IPS-18a (cell line): ENCODE data around the gene DNAJC22.
A peak's percentile ranks its signal among the peaks of the same experiment; 100 is the strongest.

ENCODE experiments used
- H3K27ac ChIP-seq: one replicate; pipeline ENCODE4 v1.5.1; 2013; ENCODE audit warnings: low read length
- H3K27me3 ChIP-seq: one replicate; pipeline ENCODE4 v1.6.1; 2013; ENCODE audit warnings: mild to moderate bottlenecking, low read length; ENCODE audit not compliant: control insufficient read depth, insufficient read depth
- H3K36me3 ChIP-seq: one replicate; pipeline ENCODE4 v1.6.1; 2013; ENCODE audit warnings: low read depth, low read length; ENCODE audit not compliant: control insufficient read depth
- H3K4me1 ChIP-seq: one replicate; pipeline ENCODE4 v1.6.1; 2013; ENCODE audit warnings: low read depth, low read length; ENCODE audit not compliant: control insufficient read depth
- H3K4me3 ChIP-seq: one replicate; pipeline ENCODE4 v1.5.1; 2013; ENCODE audit warnings: low read length
- H3K9ac ChIP-seq: one replicate; pipeline ENCODE4 v1.6.1; 2013; ENCODE audit warnings: mild to moderate bottlenecking, low read length, moderate library complexity
- H3K9me3 ChIP-seq: one replicate; pipeline ENCODE4 v1.6.1; 2013; ENCODE audit warnings: low read depth, low read length; ENCODE audit not compliant: control insufficient read depth

DNAJC22 gene

GRCh38 chr12:49322367-49322707 lies 24.4 kb upstream of the DNAJC22 start:
- Histone ChIP-seq H3K9ac (peak overlapping the region; percentile 93), H3K27ac (no peak overlapping the region), H3K27me3 (peaks cover 5% of the 10 kb centered on the region), H3K4me3 (peak overlapping the region; percentile 97), H3K36me3 (peaks cover 19% of the 10 kb centered on the region), H3K9me3 (no peaks in the 10 kb centered on the region), H3K4me1 (peaks cover 7% of the 10 kb centered on the region)

DNA sequence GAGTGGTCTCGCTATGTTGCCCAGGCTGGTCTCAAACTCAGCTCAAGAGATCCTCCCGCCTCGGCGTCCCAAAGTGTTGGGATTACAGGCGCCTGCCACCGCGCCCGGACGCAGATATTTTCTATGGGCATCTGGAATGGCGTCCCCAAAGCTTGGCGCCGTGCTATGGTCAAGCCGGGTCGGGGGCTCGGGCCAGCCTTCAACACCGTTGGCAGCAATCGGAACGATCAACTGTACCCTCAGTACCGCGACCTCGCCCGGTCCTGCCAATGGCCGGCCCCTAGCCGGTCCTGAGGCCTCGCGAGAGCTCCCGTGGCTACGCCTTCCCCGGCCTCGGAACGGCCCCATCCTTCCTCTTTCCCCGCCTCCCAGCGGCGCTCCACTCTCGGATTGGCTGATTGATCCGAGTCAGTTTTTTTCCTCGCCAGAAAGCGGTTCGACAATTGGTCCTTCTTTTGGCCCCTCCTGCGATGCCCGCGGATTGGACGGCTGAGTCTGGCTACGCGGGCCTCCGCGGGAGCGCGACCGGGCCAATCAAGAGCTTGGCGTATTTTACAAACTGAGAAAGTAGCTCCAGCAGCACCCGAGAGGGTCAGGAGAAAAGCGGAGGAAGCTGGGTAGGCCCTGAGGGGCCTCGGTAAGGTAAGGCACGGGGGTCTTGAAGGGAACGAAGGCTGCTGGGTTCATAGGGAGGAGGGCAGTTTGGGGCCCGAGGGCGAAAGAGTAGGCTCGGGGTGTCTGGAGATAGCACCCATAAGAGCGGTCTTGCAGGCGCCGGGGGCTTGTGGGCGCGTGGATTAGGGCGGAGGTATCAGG lies 23.8 kb upstream of the DNAJC22 start, which contains the start of gene TROAP:
Gene TROAP (plus strand): TSS at position 548 of the 816 bp plus-strand sequence. CDS start 354 bp downstream, outside the sequence.
- peak within 1 kb of the TSS; percentile 93 for H3K9ac ChIP-seq
- peak within 1 kb of the TSS; percentile 97 for H3K4me3 ChIP-seq
- no peaks in the 10 kb centered on the region for H3K9me3 ChIP-seq
- peaks cover 7% of the 10 kb centered on the region for H3K4me1 ChIP-seq
- peaks cover 5% of the 10 kb centered on the region for H3K27me3 ChIP-seq
- peak within 1 kb of the TSS; percentile 64 for H3K27ac ChIP-seq
- H3K36me3 ChIP-seq: peaks cover 21% of the 10 kb centered on the region

DNA sequence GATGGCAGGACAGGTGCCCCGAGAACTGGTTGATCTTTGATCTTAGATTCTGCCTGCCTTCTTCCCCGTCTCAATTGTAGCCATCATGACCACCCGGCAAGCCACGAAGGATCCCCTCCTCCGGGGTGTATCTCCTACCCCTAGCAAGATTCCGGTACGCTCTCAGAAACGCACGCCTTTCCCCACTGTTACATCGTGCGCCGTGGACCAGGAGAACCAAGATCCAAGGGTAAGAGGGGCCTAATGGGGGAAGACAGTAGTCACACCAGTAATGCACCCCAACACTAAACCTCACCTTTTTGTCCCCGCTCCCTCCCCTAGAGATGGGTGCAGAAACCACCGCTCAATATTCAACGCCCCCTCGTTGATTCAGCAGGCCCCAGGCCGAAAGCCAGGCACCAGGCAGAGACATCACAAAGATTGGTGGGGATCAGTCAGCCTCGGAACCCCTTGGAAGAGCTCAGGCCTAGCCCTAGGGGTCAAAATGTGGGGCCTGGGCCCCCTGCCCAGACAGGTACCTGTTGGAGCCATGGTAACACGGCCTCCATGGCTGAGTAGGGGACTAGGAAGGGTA lies 23.1 kb upstream of the DNAJC22 start:
- peaks cover 7% of the 10 kb centered on the region for H3K4me1 ChIP-seq
- peaks cover 5% of the 10 kb centered on the region for H3K27me3 ChIP-seq
- peak overlapping the region; percentile 64 for H3K27ac ChIP-seq
- H3K36me3 ChIP-seq: peaks cover 21% of the 10 kb centered on the region
- no peaks in the 10 kb centered on the region for H3K9me3 ChIP-seq
- H3K4me3 ChIP-seq: peak overlapping the region; percentile 97
- H3K9ac ChIP-seq: peak overlapping the region; percentile 93

GRCh38 chr12:49325606-49326005 lies 21.1 kb upstream of the DNAJC22 start:
- H3K27ac ChIP-seq: no peak overlapping the region
- H3K36me3 ChIP-seq: peaks cover 39% of the 10 kb centered on the region
- H3K4me1 ChIP-seq: peaks cover 7% of the 10 kb centered on the region
- no peak overlapping the region for H3K9ac ChIP-seq
- H3K9me3 ChIP-seq: no peaks in the 10 kb centered on the region
- H3K27me3 ChIP-seq: no peaks in the 10 kb centered on the region
- H3K4me3 ChIP-seq: no peak overlapping the region

GRCh38 chr12:49327368-49327767 lies 19.3 kb upstream of the DNAJC22 start:
- no peaks in the 10 kb centered on the region for H3K27me3 ChIP-seq
- H3K9me3 ChIP-seq: no peaks in the 10 kb centered on the region
- H3K4me1 ChIP-seq: no peaks in the 10 kb centered on the region
- H3K4me3 ChIP-seq: no peak overlapping the region
- H3K27ac ChIP-seq: no peak overlapping the region
- no peak overlapping the region for H3K9ac ChIP-seq
- H3K36me3 ChIP-seq: peaks cover 43% of the 10 kb centered on the region

DNA sequence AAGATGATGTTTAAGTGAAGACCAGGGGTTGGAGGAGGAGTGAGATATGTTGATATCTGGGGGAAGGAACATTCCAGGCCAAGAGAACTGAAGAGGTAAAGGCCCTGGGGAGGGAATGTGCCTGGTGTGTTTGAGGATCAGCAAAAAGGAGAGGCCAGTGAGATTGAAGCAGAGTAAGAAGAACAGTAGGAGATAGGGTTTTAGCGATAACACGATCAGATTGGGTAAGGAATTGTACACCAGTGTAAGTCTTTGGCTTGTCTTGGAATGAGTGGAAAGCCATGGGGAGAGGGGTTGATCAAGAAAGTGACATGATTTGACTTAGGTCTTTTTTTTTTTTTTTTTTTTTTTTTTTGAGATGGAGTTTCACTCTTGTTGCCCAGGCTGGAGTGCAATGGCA lies 18.8 kb upstream of the DNAJC22 start:
- H3K27ac ChIP-seq: no peak overlapping the region
- no peaks in the 10 kb centered on the region for H3K27me3 ChIP-seq
- H3K36me3 ChIP-seq: peaks cover 43% of the 10 kb centered on the region
- no peaks in the 10 kb centered on the region for H3K4me1 ChIP-seq
- no peak overlapping the region for H3K4me3 ChIP-seq
- H3K9me3 ChIP-seq: no peaks in the 10 kb centered on the region
- no peak overlapping the region for H3K9ac ChIP-seq

DNA sequence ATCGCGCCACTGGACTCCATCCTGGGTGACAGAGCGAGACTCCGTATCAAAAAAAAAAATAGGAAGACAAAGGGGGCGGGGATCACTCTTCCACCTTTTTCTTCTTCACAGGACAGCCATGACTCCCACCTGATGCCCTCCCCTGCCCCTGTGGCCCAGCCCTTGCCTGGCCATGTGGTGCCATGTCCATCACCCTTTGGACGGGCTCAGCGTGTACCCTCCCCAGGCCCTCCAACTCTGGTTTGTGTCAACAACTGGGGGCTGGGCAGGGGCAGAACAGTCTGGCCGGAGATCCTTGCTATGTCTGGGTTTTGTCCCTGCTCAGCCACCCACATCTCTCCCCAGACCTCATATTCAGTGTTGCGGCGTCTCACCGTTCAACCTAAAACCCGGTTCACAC lies 17.9 kb upstream of the DNAJC22 start:
- Histone ChIP-seq H3K4me3 (no peak overlapping the region), H3K9ac (no peak overlapping the region), H3K27me3 (peaks cover under 1% of the 10 kb centered on the region), H3K27ac (no peak overlapping the region), H3K9me3 (no peaks in the 10 kb centered on the region), H3K4me1 (no peaks in the 10 kb centered on the region), H3K36me3 (peaks cover 43% of the 10 kb centered on the region)

DNA sequence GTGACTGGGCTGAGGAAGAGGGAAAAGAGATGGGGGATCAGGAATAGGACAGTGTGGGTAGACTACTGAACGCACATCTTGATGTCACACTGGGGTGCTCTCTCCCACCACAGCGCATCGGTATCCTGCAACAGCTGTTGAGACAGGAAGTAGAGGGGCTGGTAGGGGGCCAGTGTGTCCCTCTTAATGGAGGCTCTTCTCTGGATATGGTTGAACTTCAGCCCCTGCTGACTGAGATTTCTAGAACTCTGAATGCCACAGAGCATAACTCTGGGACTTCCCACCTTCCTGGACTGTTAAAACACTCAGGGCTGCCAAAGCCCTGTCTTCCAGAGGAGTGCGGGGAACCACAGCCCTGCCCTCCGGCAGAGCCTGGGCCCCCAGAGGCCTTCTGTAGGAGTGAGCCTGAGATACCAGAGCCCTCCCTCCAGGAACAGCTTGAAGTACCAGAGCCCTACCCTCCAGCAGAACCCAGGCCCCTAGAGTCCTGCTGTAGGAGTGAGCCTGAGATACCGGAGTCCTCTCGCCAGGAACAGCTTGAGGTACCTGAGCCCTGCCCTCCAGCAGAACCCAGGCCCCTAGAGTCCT lies 16.6 kb upstream of the DNAJC22 start:
- no peak overlapping the region for H3K27ac ChIP-seq
- H3K4me1 ChIP-seq: no peaks in the 10 kb centered on the region
- H3K4me3 ChIP-seq: no peak overlapping the region
- H3K27me3 ChIP-seq: peaks cover 13% of the 10 kb centered on the region
- no peaks in the 10 kb centered on the region for H3K9me3 ChIP-seq
- H3K36me3 ChIP-seq: peaks cover 43% of the 10 kb centered on the region
- H3K9ac ChIP-seq: no peak overlapping the region

DNA sequence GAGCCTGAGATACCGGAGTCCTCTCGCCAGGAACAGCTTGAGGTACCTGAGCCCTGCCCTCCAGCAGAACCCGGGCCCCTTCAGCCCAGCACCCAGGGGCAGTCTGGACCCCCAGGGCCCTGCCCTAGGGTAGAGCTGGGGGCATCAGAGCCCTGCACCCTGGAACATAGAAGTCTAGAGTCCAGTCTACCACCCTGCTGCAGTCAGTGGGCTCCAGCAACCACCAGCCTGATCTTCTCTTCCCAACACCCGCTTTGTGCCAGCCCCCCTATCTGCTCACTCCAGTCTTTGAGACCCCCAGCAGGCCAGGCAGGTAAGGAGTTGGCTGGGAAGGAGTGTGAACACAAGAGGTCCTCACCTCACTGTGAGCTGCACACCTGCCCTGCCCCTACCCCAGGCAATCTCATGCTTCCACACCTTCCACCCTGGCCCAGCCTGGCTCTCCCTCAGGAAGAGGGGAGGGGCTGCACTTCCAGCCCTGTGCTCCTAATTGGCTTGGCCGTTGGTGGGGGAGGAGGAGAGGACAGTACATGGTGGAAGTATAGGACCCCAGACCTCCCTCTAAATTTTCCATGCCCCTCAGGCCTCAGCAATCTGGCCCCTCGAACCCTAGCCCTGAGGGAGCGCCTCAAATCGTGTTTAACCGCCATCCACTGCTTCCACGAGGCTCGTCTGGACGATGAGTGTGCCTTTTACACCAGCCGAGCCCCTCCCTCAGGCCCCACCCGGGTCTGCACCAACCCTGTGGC lies 15.9 kb upstream of the DNAJC22 start:
- no peak overlapping the region for H3K4me3 ChIP-seq
- peaks cover 20% of the 10 kb centered on the region for H3K27me3 ChIP-seq

DNA sequence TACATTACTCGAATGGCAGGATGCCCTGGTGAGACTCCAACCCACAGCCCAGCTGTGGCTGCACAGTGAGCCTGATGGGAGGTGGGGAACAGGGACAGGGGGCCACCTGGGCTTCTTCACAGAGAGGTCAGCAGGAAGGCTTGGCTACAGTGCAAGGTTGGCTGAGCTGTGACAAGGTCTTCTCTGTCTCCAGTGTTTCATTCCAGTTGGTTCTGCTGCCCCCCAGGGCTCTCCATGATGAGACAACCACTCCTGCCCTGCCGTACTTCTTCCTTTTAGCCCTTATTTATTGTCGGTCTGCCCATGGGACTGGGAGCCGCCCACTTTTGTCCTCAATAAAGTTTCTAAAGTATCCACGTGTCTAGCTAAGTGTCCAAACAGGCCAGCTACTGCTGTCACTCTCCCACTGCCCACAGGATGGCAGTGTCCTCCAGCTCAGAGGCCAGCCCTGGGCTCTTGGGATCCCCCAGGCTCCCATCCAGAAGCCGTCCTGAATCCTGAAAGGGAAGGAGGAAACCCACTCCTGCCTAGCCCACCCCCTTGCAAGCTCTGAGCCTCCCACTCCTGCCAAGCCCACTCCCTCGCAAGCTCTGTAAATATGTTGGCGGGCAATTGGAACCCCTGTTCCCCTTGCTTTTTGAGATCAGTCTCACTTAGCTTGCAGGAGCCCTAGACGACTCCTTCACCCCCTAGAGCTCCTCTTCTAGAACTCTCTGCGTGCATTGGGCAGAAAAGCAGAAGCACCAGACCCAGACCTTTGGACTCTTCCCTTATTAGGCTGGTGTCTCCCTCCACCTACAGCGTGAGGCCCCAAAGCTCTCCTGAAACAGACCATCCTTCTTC lies 15.1 kb upstream of the DNAJC22 start:
- H3K4me3 ChIP-seq: no peak overlapping the region
- H3K9me3 ChIP-seq: no peaks in the 10 kb centered on the region
- no peak overlapping the region for H3K9ac ChIP-seq
- no peak overlapping the region for H3K27ac ChIP-seq
- H3K4me1 ChIP-seq: no peaks in the 10 kb centered on the region
- H3K36me3 ChIP-seq: peaks cover 30% of the 10 kb centered on the region
- H3K27me3 ChIP-seq: peaks cover 28% of the 10 kb centered on the region

More for the DNA sequence above, 15.9 kb upstream of the DNAJC22 start:
- H3K27ac ChIP-seq: no peak overlapping the region
- H3K4me1 ChIP-seq: no peaks in the 10 kb centered on the region
- no peaks in the 10 kb centered on the region for H3K9me3 ChIP-seq
- H3K9ac ChIP-seq: no peak overlapping the region
- H3K36me3 ChIP-seq: peaks cover 37% of the 10 kb centered on the region
